Middle frontal gyrus (tissue), 1 donor: ENCODE data around the gene PRMT6.
A peak's percentile ranks its signal among the peaks of the same experiment; 100 is the strongest.
"Not testable (repeated sequence)": the region's sequence is repeated elsewhere in the genome, so short reads cannot be mapped to it uniquely, and the experiment has no call there.

Source experiments
- DNase-seq: peaks from one replicate; pipeline ENCODE4 v3.0.0-alpha.2; 2015; ENCODE audit warnings: low spot score; ENCODE audit errors: extremely low spot score

PRMT6 gene

GRCh38 chr1:107056426-107057196 is at the start of gene PRMT6:
TSS of gene PRMT6 (plus strand) at chr1:107056674. CDS start at chr1:107056716, 42 bp downstream.
- DNase-seq: peak; percentile 58

- DNase-seq: peak; percentile 4
Observed at GRCh38 chr1:107009281-107009680, 47.2 kb upstream of the PRMT6 start.

- no peak for DNase-seq
Observed at GRCh38 chr1:107010582-107010981, 45.9 kb upstream of the PRMT6 start.

- DNase-seq: no peak
Observed at GRCh38 chr1:107016376-107016978, 40.0 kb upstream of the PRMT6 start.

- DNase-seq: no peak
Observed at GRCh38 chr1:107018445-107018844, 38.0 kb upstream of the PRMT6 start.

GRCh38 chr1:107019166-107019565 is 37.3 kb upstream of the PRMT6 start:
- DNase-seq: no peak

- DNase-seq: not testable (repeated sequence)
Observed at GRCh38 chr1:107038874-107039273, 17.6 kb upstream of the PRMT6 start.

- DNase-seq: not testable (repeated sequence)
Observed at GRCh38 chr1:107044310-107045220, 11.9 kb upstream of the PRMT6 start.

- no peak for DNase-seq
Observed at GRCh38 chr1:107047602-107048001, 8.9 kb upstream of the PRMT6 start.

- DNase-seq: no peak
Observed at GRCh38 chr1:107048241-107048640, 8.2 kb upstream of the PRMT6 start.

GRCh38 chr1:107051266-107051665 is 5.2 kb upstream of the PRMT6 start:
- no peak for DNase-seq

GRCh38 chr1:107055919-107056425 is 502 bp upstream of the PRMT6 start:
- DNase-seq: not testable (repeated sequence)

- DNase-seq: no peak
Observed at GRCh38 chr1:107057197-107058133, 991 bp downstream of the PRMT6 start.

GRCh38 chr1:107058245-107059032 is 2.0 kb downstream of the PRMT6 start:
- DNase-seq: no peak

GRCh38 chr1:107061886-107062285 is 5.4 kb downstream of the PRMT6 start:
- no peak for DNase-seq

GRCh38 chr1:107073493-107073892 is 17.0 kb downstream of the PRMT6 start:
- DNase-seq: no peak

GRCh38 chr1:107076841-107077240 is 20.4 kb downstream of the PRMT6 start:
- no peak for DNase-seq

GRCh38 chr1:107079249-107079648 is 22.8 kb downstream of the PRMT6 start:
- no peak for DNase-seq

- DNase-seq: no peak
Observed at GRCh38 chr1:107081102-107081501, 24.6 kb downstream of the PRMT6 start.

GRCh38 chr1:107091418-107091817 is 34.9 kb downstream of the PRMT6 start:
- no peak for DNase-seq
